8988T (cell line): ENCODE measurements around the gene STX1A.
"Not testable (repeated sequence)": the region's sequence is repeated elsewhere in the genome, so short reads cannot be mapped to it uniquely, and the experiment has no call there.

ENCODE experiments used
- DNase-seq: peaks from one replicate; pipeline ENCODE4 v3.0.0; 2011

Gene STX1A

GRCh38 chr7:73735528-73735905 lies 16.0 kb upstream of the STX1A start:
- DNase-seq = peak; percentile 2

GRCh38 chr7:73734619-73735527 lies 15.4 kb upstream of the STX1A start:
- peak; percentile 63 for DNase-seq

- no peak for DNase-seq
Measured at GRCh38 chr7:73732397-73732796, 12.9 kb upstream of the STX1A start.

- DNase-seq = no peak
Measured at GRCh38 chr7:73730485-73730884, 11.0 kb upstream of the STX1A start.

GRCh38 chr7:73728551-73728950 lies 9.1 kb upstream of the STX1A start:
- no peak for DNase-seq

- no peak for DNase-seq
Measured at GRCh38 chr7:73727952-73728351, 8.5 kb upstream of the STX1A start.

GRCh38 chr7:73726083-73726466 lies 6.6 kb upstream of the STX1A start:
- DNase-seq = no peak

GRCh38 chr7:73723813-73724212 lies 4.3 kb upstream of the STX1A start:
- DNase-seq = no peak

GRCh38 chr7:73722785-73723184 lies 3.3 kb upstream of the STX1A start:
- DNase-seq = no peak

- not testable (repeated sequence) for DNase-seq
Measured at GRCh38 chr7:73722182-73722581, 2.7 kb upstream of the STX1A start.

- peak; percentile 11 for DNase-seq
Measured at GRCh38 chr7:73721377-73721817, 1.9 kb upstream of the STX1A start.

- not testable (repeated sequence) for DNase-seq
Measured at GRCh38 chr7:73720443-73720842, 974 bp upstream of the STX1A start.

GRCh38 chr7:73719806-73720169 lies 319 bp upstream of the STX1A start:
- DNase-seq = no peak

GRCh38 chr7:73718438-73718881 lies 1.0 kb downstream of the STX1A start:
- DNase-seq = peak; percentile 16

- peak; percentile 35 for DNase-seq
Measured at GRCh38 chr7:73717991-73718405, 1.5 kb downstream of the STX1A start.

- DNase-seq = no peak
Measured at GRCh38 chr7:73717025-73717807, 2.3 kb downstream of the STX1A start.

- DNase-seq = no peak
Measured at GRCh38 chr7:73716318-73716890, 3.1 kb downstream of the STX1A start.

GRCh38 chr7:73715648-73716317 lies 3.7 kb downstream of the STX1A start:
- peak; percentile 91 for DNase-seq

GRCh38 chr7:73713319-73713718 lies 6.2 kb downstream of the STX1A start:
- DNase-seq = not testable (repeated sequence)

GRCh38 chr7:73712773-73713172 lies 6.7 kb downstream of the STX1A start:
- no peak for DNase-seq

- DNase-seq = no peak
Measured at GRCh38 chr7:73708961-73709549, 10.4 kb downstream of the STX1A start.

- no peak for DNase-seq
Measured at GRCh38 chr7:73707045-73707631, 12.3 kb downstream of the STX1A start.
